ENCODE results near the gene PTBP1.

Gene PTBP1

DNA sequence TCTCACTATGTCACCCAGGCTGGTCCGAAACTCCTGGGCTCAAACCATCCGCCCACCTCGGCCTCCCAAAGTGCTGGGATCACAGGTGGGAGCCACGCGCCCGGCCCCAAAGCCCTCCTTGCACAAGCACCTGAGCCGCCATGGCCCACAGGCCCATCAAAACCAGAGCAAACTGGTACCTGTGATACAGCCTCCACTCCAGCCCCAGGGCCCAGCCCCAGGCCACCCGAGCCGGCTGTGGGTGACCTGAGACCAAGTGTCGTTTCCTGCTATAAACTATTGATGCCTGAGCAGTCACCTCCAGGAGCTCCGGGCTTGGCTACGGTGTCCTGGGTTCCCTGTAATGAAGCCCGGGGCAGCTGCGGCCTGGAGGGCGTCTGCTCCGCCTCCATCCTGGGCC, 9.7 kb upstream of the PTBP1 start:
- H3K27ac ChIP-seq = no peak overlapping the region
- TF ChIP-seq, protein P1, sequence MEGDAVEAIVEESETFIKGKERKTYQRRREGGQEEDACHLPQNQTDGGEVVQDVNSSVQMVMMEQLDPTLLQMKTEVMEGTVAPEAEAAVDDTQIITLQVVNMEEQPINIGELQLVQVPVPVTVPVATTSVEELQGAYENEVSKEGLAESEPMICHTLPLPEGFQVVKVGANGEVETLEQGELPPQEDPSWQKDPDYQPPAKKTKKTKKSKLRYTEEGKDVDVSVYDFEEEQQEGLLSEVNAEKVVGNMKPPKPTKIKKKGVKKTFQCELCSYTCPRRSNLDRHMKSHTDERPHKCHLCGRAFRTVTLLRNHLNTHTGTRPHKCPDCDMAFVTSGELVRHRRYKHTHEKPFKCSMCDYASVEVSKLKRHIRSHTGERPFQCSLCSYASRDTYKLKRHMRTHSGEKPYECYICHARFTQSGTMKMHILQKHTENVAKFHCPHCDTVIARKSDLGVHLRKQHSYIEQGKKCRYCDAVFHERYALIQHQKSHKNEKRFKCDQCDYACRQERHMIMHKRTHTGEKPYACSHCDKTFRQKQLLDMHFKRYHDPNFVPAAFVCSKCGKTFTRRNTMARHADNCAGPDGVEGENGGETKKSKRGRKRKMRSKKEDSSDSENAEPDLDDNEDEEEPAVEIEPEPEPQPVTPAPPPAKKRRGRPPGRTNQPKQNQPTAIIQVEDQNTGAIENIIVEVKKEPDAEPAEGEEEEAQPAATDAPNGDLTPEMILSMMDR (conservative IDR thresholded peaks at IDR 0.05) = no peak

DNA sequence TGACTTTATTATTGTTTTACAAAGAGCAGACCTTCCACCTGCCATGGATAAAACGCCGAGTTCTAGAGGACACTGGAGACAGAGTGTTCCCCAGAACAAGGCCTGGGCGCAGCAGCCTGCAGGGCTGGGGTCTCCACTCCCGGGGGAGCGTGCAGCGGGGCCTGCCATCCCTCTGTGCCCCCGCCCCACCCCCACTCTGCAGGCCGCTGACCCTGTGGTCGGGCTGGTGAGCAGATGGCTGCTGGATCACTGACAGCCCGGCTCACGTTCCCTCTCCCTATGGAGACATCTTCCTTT, 8.6 kb upstream of the PTBP1 start:
- TF ChIP-seq, protein P1 (conservative IDR thresholded peaks at IDR 0.05) = no peak
- no peak overlapping the region for H3K27ac ChIP-seq

DNA sequence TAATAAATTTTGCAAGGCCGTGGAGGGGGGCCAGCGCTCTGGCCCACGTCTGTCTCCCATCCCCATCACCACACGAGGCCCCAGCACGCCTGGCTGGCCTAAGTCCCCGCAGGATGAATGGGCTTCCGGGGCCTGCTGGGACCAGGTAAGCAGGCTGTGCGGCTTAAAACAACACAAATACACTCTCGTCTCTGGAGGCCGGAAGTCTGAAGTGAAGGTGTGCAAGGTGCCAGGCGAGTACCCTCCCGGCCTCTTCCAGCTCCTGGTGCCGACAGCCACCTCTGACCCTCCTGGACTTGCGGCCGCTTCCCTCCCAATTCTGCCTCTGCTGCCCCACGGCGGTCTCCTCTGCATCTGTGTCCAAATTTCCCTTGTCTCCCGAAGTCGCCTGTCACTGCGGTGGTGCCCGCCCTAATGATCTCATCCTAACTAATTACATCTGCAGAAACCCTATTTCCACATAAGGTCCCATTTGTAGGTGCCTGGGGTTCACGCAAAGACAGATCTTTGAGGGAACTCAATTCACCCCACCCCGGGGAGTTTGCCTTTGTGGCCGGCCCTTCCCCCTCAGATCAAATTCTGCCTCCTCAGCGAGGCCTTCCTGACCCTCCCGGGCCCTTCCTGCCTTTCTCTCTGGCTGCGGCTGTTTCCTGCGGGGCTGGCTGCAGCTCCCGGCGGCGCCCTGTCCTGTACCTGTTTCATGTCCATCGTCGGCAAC, 8.1 kb upstream of the PTBP1 start:
- TF ChIP-seq, protein P1 (conservative IDR thresholded peaks at IDR 0.05) = no peak
- H3K27ac ChIP-seq = no peak overlapping the region

DNA sequence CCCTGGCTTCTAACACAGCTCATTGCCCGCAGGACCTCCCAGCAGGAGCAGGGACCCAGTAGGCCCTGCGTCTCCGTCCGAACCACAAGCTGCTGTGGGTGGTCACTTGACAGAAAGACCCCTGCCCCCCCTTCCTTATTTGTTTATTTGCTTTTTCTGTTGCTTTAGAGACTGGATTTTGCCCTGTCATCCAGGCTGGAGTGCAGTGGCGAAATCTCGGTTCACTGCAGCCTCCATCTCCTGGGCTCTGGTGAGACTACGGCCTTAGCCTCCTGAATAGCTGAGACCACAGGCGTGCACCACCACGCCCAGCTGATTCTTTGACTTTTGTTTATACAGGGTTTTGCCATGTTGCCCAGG, 7.6 kb upstream of the PTBP1 start:
- no peak overlapping the region for H3K27ac ChIP-seq
- TF ChIP-seq, protein P1 (conservative IDR thresholded peaks at IDR 0.05) = no peak

DNA sequence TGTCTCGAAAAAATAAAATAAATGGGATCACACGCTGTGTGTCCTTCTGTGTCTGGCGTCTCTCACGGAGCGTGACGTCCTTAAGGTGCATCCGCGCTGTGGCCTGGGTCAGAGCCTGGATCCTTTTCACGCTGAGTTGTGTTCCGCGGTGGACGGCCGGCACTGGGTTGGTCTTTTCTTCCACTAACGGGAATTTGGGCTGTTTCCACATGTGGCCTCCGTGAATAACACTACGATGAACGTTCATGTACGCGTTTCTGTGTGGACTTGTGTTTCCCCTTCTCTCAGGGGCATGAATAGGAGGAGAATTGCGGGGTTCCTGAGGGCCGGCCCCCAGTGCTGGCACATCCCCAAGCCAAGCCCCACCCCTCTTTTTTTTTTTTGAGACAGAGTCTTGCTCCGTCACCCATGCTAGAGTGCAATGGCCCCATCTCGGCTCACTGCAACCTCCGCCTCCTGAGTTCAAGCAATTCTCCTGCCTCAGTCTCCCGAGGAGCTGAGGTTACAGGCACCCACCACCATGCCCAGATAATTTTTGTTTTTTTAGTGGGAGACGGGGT, 6.2 kb upstream of the PTBP1 start:
- TF ChIP-seq, protein P1 (conservative IDR thresholded peaks at IDR 0.05) = no peak

DNA sequence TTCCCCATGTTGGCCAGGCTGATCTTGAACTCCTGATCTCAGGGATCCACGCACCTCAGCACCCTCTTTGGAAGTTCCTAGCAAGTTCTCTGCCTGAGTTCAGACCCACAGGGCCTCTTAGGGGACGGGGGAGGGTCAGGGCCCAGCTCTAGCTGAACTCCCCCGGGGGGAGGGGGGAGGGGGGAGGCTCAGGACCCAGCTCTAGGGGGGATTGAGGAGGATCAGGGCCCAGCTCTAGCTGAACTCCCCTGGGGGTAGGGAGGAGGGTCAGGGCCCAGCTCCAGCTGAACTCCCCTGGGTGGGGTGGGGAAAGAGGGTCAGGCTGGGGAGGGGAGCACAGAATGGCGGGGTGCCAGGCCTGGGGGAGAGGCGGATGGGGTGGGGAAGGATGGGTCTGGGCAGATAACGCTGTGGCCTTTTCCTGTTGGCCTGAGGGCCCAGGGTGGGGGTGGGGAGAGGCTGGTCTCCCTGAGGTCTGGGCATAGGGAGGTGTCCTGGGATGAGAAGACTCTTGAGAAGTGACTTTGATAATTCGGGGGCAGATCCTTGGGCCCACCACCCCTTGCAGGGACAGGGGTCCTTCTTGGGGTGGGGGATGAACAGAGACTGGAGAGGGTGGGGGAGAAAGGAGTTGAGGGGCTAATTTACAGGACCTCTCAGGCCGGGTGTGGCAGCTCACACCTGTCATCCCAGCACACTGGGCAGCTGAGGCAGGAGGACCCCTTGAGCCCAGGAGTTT, 5.5 kb upstream of the PTBP1 start:
- no peak overlapping the region for H3K27ac ChIP-seq
- TF ChIP-seq, protein P1 (conservative IDR thresholded peaks at IDR 0.05) = no peak

More for the DNA sequence above, 6.2 kb upstream of the PTBP1 start:
- no peak overlapping the region for H3K27ac ChIP-seq

DNA sequence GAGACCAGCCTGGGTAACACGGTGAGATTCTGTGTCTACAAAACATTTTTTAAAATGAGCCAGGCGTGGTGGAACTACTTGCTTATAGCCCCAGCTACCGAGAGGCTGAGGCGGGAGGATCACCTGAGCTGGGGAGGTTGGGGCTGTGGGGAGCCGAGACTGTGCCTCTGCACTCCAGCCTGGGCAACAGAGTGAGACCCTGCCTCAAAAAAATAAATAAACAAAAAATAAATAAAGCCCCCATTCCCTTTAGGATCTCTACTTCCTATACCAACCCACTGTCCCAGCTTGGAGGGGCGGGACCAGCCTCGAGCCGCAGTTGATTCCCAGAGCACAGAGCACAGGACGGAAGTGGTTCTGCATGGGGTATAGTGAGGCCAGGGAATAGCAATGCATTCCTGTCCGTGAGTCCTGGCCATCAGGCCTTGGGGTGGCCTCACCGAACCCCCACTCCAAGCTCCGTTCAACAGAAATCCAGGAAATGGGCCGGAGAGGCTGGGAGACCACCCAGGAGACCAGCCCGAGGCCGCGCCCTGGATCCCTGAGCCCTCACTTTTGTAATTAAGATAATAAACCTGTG, 4.9 kb upstream of the PTBP1 start:
- H3K27ac ChIP-seq = no peak overlapping the region
- TF ChIP-seq, protein P1 (conservative IDR thresholded peaks at IDR 0.05) = no peak

All from VCaP (cell line).